Measurements from ENCODE around the gene NXPH4. TPM values are rescaled to one million over a fixed set of nuclear protein-coding genes. Genes with fewer than 3 reads are reported as not detected.

NXPH4 gene
- total RNA-seq, 1 donor from 2014 or later: 1.3 TPM

- DNase-seq: no peak
Observed at GRCh38 chr12:57244312-57244696, 27.7 kb downstream of the NXPH4 start.

- no peak for DNase-seq
Observed at GRCh38 chr12:57247041-57247440, 30.4 kb downstream of the NXPH4 start.

- no peak for DNase-seq
Observed at GRCh38 chr12:57248934-57249742, 32.5 kb downstream of the NXPH4 start.

- DNase-seq: peak; percentile 65
Observed at GRCh38 chr12:57250541-57250940, 33.9 kb downstream of the NXPH4 start.

GRCh38 chr12:57250956-57251355, 34.4 kb downstream of the NXPH4 start, which contains the start of gene STAC3:
STAC3 (minus strand) TSS chr12:57251187; CDS start chr12:57249636, 1,551 bp downstream.
- DNase-seq: peak; percentile 89

GRCh38 chr12:57254506-57255280, 38.1 kb downstream of the NXPH4 start:
- DNase-seq: no peak

- DNase-seq: no peak
Observed at GRCh38 chr12:57255916-57256315, 39.3 kb downstream of the NXPH4 start.

GRCh38 chr12:57258977-57259970, 42.7 kb downstream of the NXPH4 start:
- DNase-seq: no peak

- DNase-seq: no peak
Observed at GRCh38 chr12:57260366-57260765, 43.8 kb downstream of the NXPH4 start.

GRCh38 chr12:57261428-57261865, 44.9 kb downstream of the NXPH4 start:
- peak; percentile 79 for DNase-seq

GRCh38 chr12:57262126-57262822, 45.7 kb downstream of the NXPH4 start:
- no peak for DNase-seq

- DNase-seq: no peak
Observed at GRCh38 chr12:57263096-57263495, 46.5 kb downstream of the NXPH4 start.

GRCh38 chr12:57266681-57267080, 50.1 kb downstream of the NXPH4 start:
- no peak for DNase-seq

GRCh38 chr12:57268264-57268663, 51.7 kb downstream of the NXPH4 start:
- no peak for DNase-seq

- DNase-seq: no peak
Observed at GRCh38 chr12:57270966-57271470, 54.4 kb downstream of the NXPH4 start.

GRCh38 chr12:57272337-57273151, 56.0 kb downstream of the NXPH4 start:
- DNase-seq: peak; percentile 87

- no peak for DNase-seq
Observed at GRCh38 chr12:57273516-57273915, 56.9 kb downstream of the NXPH4 start.
